ENCODE measurements around the gene AKAP17A.
"Not testable (repeated sequence)": the region's sequence is repeated elsewhere in the genome, so short reads cannot be mapped to it uniquely, and the experiment has no call there.

AKAP17A gene

DNA sequence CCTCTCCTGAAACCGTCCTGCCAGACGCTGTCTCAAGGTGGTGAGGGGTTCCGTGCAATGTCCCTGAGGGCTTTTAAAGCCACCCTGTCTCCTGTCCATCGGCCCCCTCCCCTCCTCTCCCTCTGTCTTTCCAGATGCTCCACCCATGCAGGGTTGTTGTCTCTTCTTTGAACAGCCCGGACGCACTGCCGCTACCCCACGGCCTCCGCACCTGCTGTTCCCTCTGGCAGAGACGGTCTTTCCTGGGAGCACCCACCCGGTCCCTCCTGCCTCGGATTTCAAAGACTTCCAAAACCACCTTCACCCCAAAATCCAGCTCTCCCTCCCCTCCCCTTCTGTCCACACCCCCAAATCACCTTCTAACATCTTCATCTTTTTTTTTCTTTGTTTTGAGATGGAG is 19.3 kb downstream of the AKAP17A start:
- Histone ChIP-seq H3K4me3 (no peak overlapping the region), H3K27ac (no peak overlapping the region)
- TF ChIP-seq, protein P1, sequence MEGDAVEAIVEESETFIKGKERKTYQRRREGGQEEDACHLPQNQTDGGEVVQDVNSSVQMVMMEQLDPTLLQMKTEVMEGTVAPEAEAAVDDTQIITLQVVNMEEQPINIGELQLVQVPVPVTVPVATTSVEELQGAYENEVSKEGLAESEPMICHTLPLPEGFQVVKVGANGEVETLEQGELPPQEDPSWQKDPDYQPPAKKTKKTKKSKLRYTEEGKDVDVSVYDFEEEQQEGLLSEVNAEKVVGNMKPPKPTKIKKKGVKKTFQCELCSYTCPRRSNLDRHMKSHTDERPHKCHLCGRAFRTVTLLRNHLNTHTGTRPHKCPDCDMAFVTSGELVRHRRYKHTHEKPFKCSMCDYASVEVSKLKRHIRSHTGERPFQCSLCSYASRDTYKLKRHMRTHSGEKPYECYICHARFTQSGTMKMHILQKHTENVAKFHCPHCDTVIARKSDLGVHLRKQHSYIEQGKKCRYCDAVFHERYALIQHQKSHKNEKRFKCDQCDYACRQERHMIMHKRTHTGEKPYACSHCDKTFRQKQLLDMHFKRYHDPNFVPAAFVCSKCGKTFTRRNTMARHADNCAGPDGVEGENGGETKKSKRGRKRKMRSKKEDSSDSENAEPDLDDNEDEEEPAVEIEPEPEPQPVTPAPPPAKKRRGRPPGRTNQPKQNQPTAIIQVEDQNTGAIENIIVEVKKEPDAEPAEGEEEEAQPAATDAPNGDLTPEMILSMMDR (IDR thresholded peaks at IDR 0.05), result no peak
- DNase-seq (ENCODE audit: low spot score), result no peak

DNA sequence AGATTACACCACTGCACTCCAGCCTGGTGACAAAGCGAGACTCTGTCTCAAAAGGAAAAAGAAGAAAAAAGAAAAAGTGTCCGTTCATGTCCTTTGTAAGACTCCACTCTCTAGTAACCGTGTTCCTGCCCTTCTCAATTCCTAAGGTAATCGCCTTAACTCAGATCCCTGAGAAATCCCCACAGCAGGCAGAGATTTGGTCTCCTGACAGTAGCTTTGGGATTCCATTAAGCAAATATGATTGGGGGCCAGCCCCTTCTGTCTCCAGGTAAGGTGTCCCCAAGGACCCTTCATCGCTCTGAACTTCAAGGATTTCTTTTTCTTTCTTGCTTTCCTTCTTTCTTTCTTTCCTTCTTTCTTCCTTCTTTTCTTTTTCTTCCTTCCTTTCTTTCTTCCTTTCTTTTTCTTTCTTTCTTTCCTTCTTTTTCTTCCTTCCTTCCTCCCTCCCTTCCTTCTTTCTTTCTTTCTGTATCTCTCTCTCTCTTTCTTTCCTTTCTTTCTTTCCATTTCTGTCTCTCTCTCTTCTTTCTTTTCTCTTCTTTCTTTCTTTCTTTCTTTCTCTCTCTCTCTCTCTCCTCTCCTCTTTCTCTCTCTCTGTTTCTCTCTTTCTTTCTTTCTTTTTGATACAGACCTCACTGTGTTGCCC is 21.4 kb downstream of the AKAP17A start:
- DNase-seq (ENCODE audit: low spot score), result no peak
- H3K4me3 ChIP-seq, result no peak overlapping the region
- H3K27ac ChIP-seq, result no peak overlapping the region
- TF ChIP-seq, protein P1 (IDR thresholded peaks at IDR 0.05), result no peak

DNA sequence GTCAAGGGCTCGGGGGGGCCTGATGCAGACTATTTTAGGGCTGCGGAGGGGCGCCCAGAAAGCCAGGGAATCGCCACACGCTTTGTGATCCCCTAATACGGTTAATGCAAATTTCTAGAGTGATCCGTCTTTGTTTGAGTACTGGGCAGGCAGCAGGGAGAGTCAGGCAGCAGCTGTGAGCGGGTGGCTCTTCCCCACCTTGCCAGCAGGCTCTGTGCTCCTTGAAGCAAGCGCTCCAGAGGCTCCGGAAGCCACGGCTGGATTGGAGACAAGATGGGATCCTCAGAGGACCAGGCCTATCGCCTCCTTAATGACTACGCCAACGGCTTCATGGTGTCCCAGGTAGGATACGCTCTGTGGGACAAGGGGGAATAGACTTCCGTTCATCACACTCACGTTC is 23.5 kb downstream of the AKAP17A start, which contains the start of gene ASMT:
Gene ASMT (plus strand): TSS at position 133 of the 400 bp plus-strand sequence. CDS start 141 bp downstream, at position 274.
- TF ChIP-seq, protein P1 (IDR thresholded peaks at IDR 0.05), result no peak
- no peak for DNase-seq (ENCODE audit: low spot score)
- H3K4me3 ChIP-seq, result no peak within 1 kb of the TSS
- H3K27ac ChIP-seq, result no peak within 1 kb of the TSS

DNA sequence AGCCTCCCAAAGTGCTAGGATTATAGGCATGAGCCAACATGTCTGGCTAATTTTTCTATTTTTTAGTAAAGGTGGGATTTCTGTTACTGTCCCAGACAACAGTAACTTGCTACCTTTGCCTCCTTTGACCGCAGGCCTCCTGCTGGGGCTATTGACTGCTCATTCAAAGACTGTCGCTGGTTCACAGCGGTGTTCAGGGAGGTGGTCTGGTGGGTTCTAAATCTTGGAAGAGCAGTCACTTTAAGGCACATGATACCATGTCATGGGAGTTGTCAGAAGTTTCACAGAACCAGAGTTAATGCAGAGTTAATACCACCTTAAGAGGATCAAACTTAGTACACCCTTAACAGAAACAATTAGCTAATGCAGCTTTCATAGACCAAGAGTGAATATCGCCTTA is 27.3 kb downstream of the AKAP17A start:
- no peak for DNase-seq (ENCODE audit: low spot score)
- no peak overlapping the region for H3K27ac ChIP-seq
- TF ChIP-seq, protein P1 (IDR thresholded peaks at IDR 0.05), result no peak
- H3K4me3 ChIP-seq, result no peak overlapping the region

DNA sequence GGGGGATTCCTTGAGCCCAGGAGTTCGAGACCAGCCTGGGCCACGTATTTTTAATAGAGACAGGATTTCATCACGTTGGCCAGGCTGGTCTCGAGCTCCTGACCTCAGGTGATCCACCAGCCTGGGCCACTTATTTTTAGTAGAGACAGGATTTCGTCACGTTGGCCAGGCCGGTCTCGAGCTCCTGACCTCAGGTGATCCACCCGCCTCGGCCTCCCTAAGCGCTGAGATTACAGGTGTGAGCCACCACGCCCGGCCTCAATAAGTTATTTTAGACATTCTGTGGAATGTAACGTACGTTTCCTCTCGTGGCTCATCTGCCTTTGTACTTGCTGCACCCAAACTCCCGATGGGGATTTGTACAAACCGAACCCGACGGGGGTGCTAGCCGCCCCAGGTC is 32.3 kb downstream of the AKAP17A start:
- TF ChIP-seq, protein P1 (IDR thresholded peaks at IDR 0.05), result no peak
- H3K4me3 ChIP-seq, result no peak overlapping the region
- DNase-seq (ENCODE audit: low spot score), result no peak
- H3K27ac ChIP-seq, result no peak overlapping the region

DNA sequence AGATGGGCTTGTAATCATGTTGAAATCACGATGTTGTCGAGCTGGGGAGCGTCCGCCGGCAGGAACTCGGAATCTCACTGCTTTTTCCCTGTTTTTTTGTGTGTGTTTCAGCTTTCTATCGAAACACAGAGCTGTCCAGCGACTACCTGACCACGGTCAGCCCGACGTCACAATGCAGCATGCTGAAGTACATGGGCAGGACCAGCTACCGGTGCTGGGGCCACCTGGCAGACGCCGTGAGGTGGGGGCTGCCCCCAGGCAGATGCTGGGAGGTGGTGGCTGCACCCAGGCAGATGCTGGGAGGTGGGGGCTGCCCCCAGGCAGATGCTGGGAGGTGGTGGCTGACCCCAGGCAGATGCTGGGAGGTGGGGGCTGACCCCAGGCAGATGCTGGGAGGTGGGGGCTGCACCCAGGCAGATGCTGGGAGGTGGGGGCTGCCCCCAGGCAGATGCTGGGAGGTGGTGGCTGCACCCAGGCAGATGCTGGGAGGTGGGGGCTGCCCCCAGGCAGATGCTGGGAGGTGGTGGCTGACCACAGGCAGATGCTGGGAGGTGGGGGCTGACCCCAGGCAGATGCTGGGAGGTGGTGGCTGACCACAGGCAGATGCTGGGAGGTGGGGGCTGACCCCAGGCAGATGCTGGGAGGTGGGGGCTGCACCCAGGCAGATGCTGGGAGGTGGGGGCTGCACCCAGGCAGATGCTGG is 32.9 kb downstream of the AKAP17A start:
- not testable (repeated sequence) for H3K27ac ChIP-seq; DNase-seq (ENCODE audit: low spot score); H3K4me3 ChIP-seq

DNA sequence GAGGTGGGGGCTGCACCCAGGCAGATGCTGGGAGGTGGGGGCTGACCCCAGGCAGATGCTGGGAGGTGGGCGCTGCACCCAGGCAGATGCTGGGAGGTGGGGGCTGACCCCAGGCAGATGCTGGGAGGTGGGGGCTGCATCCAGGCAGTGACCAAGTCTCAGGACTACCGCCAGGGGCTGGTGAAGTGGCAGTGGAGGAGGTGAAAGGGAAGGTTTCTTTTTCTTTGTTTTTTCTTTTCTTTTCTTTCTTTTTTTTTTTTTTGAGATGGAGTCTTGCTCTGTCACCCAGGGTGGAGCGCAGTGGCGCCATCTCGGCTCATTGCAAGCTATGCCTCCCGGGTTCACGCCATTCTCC is 33.4 kb downstream of the AKAP17A start:
- not testable (repeated sequence) for DNase-seq (ENCODE audit: low spot score)

DNA sequence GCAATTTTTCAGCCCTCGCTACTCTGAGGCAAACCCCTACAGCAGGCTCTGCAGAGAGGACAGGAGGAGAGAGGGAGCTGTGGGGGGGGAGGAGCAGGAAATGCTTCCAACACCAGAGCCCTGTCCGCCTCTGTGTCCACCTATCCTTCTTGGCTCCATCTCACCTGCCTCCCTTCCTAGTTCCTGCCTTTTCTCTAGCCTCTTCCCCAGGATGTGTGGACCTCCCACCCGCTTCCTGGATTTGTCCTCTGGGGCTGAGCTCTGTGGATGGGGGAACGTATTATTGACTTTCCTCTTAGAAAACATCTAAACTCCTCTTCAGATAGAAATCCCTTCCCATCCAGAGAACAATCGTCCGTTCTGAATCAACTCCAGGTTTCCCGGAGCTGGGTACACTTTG is 37.8 kb downstream of the AKAP17A start:
- TF ChIP-seq, protein P1 (IDR thresholded peaks at IDR 0.05), result no peak
- H3K27ac ChIP-seq, result no peak overlapping the region
- DNase-seq (ENCODE audit: low spot score), result no peak
- no peak overlapping the region for H3K4me3 ChIP-seq

More for the DNA sequence above, 33.4 kb downstream of the AKAP17A start:
- not testable (repeated sequence) for H3K4me3 ChIP-seq, H3K27ac ChIP-seq

Measured in coronary artery (tissue), 2 donors.